ENCODE results near the gene INPP5A.
"Not testable (repeated sequence)": the region's sequence is repeated elsewhere in the genome, so short reads cannot be mapped to it uniquely, and the experiment has no call there.

Gene INPP5A

DNA sequence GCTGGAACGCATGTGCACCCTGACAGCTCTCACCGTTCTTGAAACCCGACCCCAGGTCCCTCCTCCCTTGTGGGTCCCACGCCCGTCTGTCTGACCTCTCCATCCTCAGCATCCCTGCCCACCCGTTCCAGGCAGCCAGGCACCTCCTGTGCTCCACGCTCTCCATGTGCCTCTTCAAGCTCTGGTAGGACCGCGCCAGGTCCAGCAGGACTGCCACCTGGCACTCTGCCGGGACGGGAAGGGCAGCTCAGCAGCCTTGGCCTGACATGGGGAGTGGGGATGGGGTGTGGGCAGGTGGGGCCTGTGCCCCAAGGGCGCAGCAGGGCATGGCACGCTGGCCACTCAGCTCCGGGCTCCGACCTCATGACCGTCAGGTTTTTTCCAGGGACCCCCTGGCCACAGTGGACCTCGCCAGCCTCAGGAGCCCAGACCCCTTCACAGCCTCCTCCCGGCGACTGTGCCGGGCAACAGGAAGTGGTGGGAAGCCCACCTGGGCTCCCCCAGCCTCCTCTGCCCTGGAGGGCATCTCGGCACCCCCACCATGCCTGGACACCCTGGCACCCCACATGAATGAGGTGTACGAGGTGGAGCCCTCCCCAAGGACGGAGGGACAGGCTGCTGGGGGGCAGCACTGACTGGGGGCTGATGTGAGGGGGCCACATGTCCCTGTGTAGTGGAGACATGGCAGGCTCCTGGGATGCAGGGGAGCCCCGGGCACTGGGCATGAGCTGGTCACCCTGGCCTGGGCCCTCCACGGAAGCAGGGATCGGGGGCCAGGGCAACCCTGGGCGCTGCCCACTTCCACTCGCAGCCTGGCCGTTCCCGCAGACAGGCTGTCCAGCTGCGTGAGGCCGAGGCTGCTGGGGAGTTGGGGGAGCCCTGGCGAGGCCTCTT lies 273.5 kb downstream of the INPP5A start:
- DNase-seq = no peak

DNA sequence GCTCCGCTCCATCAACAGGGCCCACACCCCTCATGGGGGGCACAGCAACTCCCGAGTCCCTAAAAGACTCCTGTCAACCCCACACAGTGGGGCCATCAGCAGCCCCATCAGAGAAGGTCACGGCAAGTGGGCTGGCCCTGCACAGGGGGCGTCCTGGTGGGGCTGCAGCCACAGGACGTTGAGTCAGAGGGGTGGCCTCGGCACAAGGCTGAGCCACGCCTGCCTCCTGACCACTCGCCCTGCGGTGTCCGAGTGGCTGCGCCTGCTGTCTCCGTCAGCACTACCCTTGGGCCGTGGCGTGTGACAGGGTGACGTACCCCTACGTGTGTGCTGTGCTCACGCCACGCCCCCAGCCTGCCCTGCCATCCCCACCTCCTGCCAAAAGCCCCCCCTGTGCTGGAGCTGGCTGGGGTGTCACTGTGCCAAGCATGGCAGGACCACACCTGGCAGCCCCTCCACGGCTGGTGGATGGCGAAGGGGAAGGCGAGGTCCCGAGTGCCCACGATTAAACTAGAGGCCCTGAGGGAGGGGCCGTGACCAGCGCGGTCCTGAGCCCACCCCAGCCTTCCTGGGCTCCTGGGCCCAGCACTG lies 274.4 kb downstream of the INPP5A start:
- DNase-seq = no peak

GRCh38 chr10:132812520-132812919 lies 274.9 kb downstream of the INPP5A start:
- DNase-seq = no peak

DNA sequence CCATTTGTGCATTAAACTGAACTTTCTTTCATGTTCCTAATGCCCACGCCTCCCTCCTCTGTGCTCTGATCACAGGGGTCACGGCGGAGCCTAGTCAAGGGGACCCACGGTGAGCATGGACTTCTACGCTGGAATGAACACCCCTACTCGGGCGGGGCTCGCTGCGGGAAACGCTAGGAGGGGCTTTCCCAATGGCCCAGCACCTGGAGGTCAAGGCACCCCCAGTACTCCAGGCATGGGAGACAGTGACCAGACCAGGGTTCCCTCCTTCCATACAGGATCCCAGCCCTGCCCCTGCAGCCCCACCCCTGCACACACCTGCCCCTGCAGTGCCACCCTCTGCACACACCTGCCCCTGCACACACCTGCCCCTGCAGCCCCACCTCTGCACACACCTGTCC lies 275.4 kb downstream of the INPP5A start:
- no peak for DNase-seq

DNA sequence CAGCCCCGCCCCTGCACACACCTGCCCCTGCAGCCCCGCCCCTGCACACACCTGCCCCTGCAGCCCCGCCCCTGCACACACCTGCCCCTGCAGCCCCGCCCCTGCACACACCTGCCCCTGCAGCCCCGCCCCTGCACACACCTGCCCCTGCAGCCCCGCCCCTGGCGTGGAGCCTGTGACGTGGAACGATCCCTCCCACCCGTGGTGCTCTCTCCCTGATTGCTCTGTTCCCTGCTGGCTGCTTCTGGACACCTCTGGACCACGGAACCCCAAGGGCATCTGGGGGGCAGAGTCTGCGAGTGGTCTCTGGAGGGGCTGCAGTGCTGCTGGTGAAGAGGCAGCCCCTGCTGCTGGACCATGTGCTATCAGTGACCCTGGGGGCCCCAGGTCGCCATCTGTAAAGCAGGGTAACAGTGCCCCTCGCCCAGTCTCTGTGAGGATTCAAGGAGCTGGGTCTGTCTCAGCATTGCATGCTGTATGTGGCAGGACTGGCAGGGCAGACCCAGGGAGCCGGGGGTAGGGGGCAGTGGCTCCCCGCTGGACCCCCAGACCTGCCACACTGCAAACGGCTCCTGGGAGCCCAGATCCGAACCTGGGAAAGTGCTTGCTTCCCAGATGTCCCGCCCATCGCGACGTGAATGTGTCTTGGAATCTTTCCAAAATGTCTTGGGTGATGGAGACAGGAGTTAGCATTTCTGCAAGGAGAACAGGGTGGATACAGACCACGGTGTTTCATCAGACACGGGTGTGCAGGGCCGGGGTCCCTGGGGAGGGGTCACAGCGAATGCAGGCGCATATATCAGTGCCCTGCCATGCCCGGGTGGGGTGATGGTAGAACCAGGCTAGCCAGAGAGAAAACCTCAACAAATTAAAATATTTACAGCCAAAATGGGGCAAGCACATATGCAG lies 276.2 kb downstream of the INPP5A start:
- DNase-seq = no peak

GRCh38 chr10:132814469-132814856 lies 276.9 kb downstream of the INPP5A start:
- no peak for DNase-seq

DNA sequence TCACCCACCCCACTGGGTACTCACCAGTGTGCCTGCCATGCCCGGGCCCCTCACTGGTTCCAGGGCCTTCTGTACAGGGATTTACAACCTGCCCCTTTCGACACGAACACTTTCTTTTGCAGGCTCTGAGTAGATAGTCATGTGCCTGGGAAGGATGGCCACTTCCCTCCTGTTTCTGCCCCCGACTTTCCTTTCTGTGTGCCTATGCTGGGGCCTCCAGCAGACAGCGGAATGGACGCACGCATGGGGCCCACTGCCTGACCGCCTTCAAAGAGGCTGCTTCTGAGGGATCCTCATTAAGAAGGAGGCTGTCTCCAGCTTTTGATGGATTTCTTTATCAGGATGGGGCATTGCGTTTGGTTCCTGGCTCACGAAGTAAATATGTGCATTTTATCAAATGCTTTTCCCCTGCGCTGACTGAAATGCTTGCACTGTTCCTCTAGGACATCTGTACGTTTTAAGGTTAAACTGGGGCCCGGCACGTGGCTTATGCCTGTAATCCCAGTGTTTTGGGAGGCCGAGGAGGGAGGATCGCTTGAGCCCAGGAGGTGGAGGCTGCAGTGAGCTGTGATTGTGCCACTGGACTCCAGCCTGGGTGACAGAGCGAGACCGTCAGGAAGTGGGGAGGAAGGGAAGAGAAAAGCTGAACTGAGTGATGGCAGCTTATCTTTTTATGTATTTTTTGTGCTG lies 277.7 kb downstream of the INPP5A start:
- DNase-seq = no peak

DNA sequence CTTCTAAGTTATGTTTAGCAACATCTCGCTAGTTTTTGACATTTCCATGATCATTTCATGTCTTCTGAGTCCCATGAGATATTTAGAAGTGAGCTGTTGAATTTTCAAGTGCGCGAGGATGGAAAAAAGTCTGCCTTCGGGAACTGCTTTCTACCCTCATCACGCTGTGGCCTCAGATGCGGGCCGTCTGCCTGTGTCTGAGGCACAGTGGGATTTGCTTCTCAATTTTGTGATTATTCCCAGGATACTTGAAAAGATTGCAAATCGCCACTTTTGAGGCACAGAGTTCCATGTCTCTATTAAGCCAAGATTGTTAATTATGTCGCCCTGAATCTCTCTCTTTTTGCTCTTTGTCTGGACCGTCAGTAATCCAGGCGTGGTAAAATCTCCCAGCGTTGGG lies 279.1 kb downstream of the INPP5A start:
- DNase-seq = no peak

DNA sequence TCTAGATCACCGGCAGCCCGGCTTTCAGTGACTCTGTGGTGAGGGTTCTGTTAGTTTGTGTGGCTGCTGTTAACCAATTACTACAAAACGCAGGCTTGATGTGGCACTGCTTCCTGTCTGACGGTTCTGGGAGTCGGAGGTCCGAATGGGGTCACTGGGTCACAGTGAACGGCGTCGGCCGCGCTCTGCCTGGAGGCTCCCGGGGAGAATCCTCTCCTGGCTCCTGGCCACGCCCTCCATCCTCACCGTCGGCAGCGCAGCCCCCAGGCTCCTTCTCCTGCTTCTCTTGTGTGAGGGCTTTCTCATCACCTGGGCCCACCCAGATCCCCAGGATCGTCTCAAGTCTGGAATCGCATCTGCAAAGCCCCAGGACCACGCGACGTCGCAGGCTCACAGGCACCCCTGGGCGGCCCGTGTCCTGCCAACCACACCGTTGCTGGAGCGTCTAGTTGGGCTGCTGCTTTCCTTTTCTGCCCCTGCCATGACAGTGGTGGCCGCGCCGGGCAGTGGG lies 280.2 kb downstream of the INPP5A start:
- no peak for DNase-seq

GRCh38 chr10:132820056-132820455 lies 282.5 kb downstream of the INPP5A start:
- DNase-seq = no peak

DNA sequence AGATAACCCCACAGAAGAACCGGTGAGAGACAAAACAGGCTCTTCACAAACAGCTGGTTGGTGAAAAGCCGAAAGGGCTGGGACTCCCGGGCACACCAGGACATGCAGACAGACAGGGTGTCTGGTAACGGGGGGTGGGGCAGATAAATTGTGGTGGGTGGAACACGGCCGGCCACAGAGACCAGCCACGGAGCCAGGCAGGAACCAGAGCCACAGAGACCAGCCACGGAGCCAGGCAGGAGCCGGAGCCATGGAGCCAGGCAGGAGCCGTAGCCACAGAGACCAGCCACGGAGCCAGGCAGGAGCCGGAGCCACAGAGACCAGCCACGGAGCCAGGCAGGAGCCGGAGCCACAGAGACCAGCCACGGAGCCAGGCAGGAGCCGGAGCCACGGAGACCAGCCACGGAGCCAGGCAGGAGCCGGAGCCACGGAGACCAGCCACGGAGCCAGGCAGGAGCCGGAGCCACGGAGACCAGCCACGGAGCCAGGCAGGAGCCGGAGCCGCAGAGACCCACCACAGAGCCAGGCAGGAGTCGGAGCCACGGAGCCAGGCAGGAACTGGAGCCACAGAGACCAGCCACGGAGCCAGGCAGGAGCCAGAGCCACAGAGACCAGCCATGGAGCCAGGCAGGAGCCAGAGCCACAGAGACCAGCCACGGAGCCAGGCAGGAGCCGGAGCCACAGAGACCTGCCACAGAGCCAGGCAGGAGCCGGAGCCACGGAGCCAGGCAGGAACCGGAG lies 288.4 kb downstream of the INPP5A start:
- DNase-seq = not testable (repeated sequence)

GRCh38 chr10:132826524-132827422 lies 289.2 kb downstream of the INPP5A start:
- DNase-seq = no peak

GRCh38 chr10:132827423-132827789 lies 289.8 kb downstream of the INPP5A start:
- DNase-seq = no peak

- DNase-seq = no peak
Measured at GRCh38 chr10:132827861-132828539, 290.4 kb downstream of the INPP5A start.

DNA sequence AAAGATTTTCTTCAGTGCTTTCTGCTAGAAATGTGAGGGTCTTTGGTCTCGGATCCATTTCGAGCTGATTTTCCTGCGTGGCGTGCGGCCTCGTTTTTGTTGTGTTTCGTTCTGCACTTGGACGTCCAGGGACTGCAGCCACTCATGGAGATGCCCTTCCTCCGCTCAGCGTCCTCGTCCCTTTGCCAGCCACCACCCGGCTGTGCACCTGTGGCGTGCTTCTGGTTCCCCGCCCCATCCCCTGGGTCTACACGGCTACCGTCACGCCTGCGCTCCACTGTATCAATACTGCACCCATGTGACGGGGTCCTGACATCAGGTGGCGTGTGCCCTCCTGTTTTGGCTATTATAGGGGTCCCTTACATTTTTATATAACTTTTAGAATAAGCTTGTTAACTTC lies 291.1 kb downstream of the INPP5A start:
- no peak for DNase-seq

DNA sequence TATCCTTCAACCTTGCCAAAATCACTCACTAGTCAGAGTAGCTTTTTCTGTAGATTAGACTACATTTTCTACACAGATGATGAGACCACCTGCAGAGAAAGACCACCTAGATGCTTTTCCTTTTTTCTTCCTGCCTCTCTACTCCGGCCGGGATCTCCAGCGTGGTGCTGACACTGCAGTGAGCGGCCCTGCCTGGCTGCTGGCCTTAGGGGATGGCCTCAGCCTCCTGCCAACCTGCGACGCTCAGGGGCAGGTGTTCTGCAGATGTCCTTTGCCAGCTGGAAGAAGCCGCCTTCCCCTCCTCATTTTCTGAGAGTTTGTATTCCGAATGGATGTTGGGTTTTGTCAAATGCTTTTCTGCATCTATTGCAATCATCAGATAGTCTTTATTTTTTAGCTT lies 291.8 kb downstream of the INPP5A start:
- DNase-seq = no peak

GRCh38 chr10:132832186-132832969 lies 294.8 kb downstream of the INPP5A start:
- no peak for DNase-seq
